Peyer's patch (tissue), 4 donors: Measurements from ENCODE around the gene ZNF786.

Experiments used
- CTCF ChIP-seq, 6 experiments: fragments of 450-650 bp in 4 of 6; fragments of 200-600 bp in 2 of 6; sonication (generic) in 1 of 6; IDR thresholded peaks; one replicate each; pipeline ENCODE4 v1.5.1; 2017 to 2019; ENCODE audit warnings: antibody characterized with exemption in 6 of 6, mild to moderate bottlenecking in 3 of 6, moderate library complexity in 1 of 6
- POLR2A ChIP-seq, 2 donors: fragments of 450-650 bp; IDR thresholded peaks; one replicate each; pipeline ENCODE4 v1.5.1; 2017; ENCODE audit warnings: antibody characterized with exemption in 2 of 2, mild to moderate bottlenecking in 2 of 2, moderate library complexity in 2 of 2

- TF ChIP-seq CTCF (IDR thresholded peaks at IDR 0.05) (no peak), POLR2A (IDR thresholded peaks at IDR 0.05) (no peak)
These were observed 30.4 kb downstream of the ZNF786 start for GRCh38 chr7:149060156-149060555.
